SK-N-SH treated with all-trans-retinoic acid at 6 μM for 48 hours (cell line): ENCODE data around the gene THRB.

ENCODE experiments used
- PPARA ChIP-seq: fragments of 250-450 bp; sonication (Bioruptor Pico); IDR thresholded peaks from 2 replicates; pipeline ENCODE4 v1.5.0; 2020; ENCODE audit warnings: mild to moderate bottlenecking, borderline replicate concordance
- ZFP30 ChIP-seq: fragments of 450-650 bp; formaldehyde crosslinking; IDR thresholded peaks from 2 replicates; pipeline ENCODE4 v1.5.0; 2022; ENCODE audit warnings: mild to moderate bottlenecking, moderate library complexity

DNA sequence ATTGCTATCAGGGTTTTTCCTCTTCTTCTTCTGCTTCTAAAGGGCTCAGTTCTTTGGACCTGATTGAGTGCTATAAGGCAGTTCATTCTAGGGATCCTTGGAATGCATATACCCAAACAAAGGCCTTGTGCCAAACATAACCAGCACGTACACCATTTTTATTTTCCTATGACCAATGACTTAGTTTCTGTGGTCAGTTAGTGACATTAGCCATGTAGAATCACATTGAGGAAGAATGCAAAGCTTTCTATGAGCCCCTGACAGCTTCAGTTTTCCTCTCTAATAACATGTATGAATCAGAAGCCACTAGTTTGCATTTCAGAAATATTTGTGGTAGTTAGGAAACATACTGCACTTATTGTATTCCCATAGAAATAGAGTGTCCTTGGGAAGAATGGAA is 240.0 kb downstream of the THRB start:
- TF ChIP-seq ZFP30 (CRISPR knock-in tag) (no peak), PPARA (CRISPR knock-in tag) (no peak)
